ENCODE results near the gene CACHD1.

DNA sequence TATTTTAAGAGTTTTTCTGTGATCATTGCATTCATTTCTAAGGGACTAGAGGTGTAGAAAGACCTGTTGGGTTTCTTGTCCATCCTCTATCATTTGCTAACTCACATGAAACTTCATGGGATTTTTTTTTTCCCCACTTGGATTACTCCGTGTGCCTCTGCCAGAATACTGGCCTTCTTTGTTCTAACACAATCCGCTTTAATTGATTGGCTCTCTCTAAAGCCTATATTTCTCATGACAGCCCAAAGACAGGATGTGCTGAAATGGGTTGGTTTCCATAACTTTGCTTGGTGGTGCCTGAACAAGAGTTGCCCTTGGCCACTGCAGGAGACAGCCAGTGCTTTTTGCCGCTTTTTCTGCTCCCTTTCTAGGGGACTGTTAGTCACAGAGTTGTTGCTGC is 12.2 kb downstream of the CACHD1 start:
- TF ChIP-seq, protein P1, sequence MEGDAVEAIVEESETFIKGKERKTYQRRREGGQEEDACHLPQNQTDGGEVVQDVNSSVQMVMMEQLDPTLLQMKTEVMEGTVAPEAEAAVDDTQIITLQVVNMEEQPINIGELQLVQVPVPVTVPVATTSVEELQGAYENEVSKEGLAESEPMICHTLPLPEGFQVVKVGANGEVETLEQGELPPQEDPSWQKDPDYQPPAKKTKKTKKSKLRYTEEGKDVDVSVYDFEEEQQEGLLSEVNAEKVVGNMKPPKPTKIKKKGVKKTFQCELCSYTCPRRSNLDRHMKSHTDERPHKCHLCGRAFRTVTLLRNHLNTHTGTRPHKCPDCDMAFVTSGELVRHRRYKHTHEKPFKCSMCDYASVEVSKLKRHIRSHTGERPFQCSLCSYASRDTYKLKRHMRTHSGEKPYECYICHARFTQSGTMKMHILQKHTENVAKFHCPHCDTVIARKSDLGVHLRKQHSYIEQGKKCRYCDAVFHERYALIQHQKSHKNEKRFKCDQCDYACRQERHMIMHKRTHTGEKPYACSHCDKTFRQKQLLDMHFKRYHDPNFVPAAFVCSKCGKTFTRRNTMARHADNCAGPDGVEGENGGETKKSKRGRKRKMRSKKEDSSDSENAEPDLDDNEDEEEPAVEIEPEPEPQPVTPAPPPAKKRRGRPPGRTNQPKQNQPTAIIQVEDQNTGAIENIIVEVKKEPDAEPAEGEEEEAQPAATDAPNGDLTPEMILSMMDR (IDR thresholded peaks at IDR 0.05) = no peak
- no peak for TF ChIP-seq POLR2A (IDR thresholded peaks at IDR 0.05)
